K562 (cell line): ENCODE results near the gene TPK1. TPM values are rescaled to one million over a fixed set of nuclear protein-coding genes. Genes with fewer than 3 reads are reported as not detected.

ENCODE experiments used
- ATAC-seq: fragments of 200-7000 bp; cut with Tn5 transposase; 3 replicates; pipeline ENCODE4 v1.9.1; 2020; ENCODE audit warnings: moderate library complexity
- BruUV-seq: library from RNA; stranded (reverse); fragments of 400-500 nt; replicated peaks from 2 replicates; lab custom pipeline; 2021; lab: Mats Ljungman, UMichigan
- CTCF ChIA-PET: fragments of 300-600 bp; formaldehyde crosslinking; extraction: SDS; loops from one replicate; lab custom pipeline; 2021; ENCODE audit warnings: low intra/inter-chr PET ratio; lab: Yijun Ruan, JAX
- POLR2A ChIA-PET: fragments of 300-600, 350-650 bp; sonication (Branson Sonifier 250); formaldehyde crosslinking; extraction: SDS; loops from one replicate; lab custom pipeline; 2021; ENCODE audit warnings: antibody characterized with exemption, inconsistent platforms; lab: Yijun Ruan, JAX
- DNase-seq, 4 experiments: peaks; one replicate each; pipeline versions ENCODE4 v3.0.0 to v3.0.0-alpha.2; 2011 to 2018; ENCODE audit warnings: low spot score in 3 of 4, mixed read lengths in 3 of 4; ENCODE audit errors: extremely low read depth in 1 of 4
- FAIRE-seq: peaks from 2 replicates; lab custom pipeline; 2011; peaks lifted over from hg19 to GRCh38; lab: Jason Lieb, UNC
- H2AFZ ChIP-seq: 2 replicates; pipeline ENCODE4 v1.6.0; 2011; ENCODE audit warnings: low read depth, low read length, control low read depth, inconsistent platforms
- H3K27ac ChIP-seq: fragments of 200-600 bp; 3 replicates; pipeline ENCODE4 v1.8.0; 2011; ENCODE audit warnings: low read depth, mild to moderate bottlenecking, control low read depth, inconsistent platforms, low read length, moderate library complexity, mixed read lengths; ENCODE audit errors: extremely low read depth
- H3K27me3 ChIP-seq, 2 experiments: fragments of 300-600 bp in 1 of 2; 2 replicates in 1 of 2; 3 replicates in 1 of 2; pipeline versions ENCODE4 v1.6.0 to v1.8.0; 2011; ENCODE audit warnings: inconsistent platforms in 2 of 2, low read length in 2 of 2, mild to moderate bottlenecking in 1 of 2, mixed read lengths in 1 of 2, moderate library complexity in 1 of 2; ENCODE audit not compliant: control insufficient read depth in 2 of 2, insufficient read depth in 2 of 2
- H3K36me3 ChIP-seq: fragments of 300-600 bp; 3 replicates; pipeline ENCODE4 v1.8.0; 2011; ENCODE audit warnings: mild to moderate bottlenecking, low read length, inconsistent platforms; ENCODE audit not compliant: control insufficient read depth, insufficient read depth
- H3K4me1 ChIP-seq, 2 experiments: fragments of 200-600 bp in 1 of 2; replicated peaks in 1 of 2; 2 replicates in 1 of 2; 3 replicates in 1 of 2; pipeline versions ENCODE4 v1.5.1 to v1.8.0; 2011; ENCODE audit warnings: inconsistent platforms in 2 of 2, low read length in 2 of 2, mild to moderate bottlenecking in 1 of 2, mixed read lengths in 1 of 2, moderate library complexity in 1 of 2; ENCODE audit not compliant: control insufficient read depth in 2 of 2, insufficient read depth in 2 of 2
- H3K4me2 ChIP-seq: 2 replicates; pipeline ENCODE4 v1.6.1; 2011; ENCODE audit warnings: low read length, control low read depth, inconsistent platforms, mixed read lengths; ENCODE audit not compliant: insufficient read depth
- H3K4me3 ChIP-seq: fragments of 200-600 bp; sonication (generic), shearing (Covaris generic); 2 replicates; pipeline ENCODE4 v1.5.1; 2016; ENCODE audit warnings: control low read depth, inconsistent platforms
- H3K79me2 ChIP-seq: fragments of 200-600 bp; 3 replicates; pipeline ENCODE4 v1.8.0; 2011; ENCODE audit warnings: low read length, inconsistent platforms; ENCODE audit not compliant: control insufficient read depth, insufficient read depth
- H3K9ac ChIP-seq, 2 experiments: 2 replicates each; pipeline versions ENCODE4 v1.6.0 to v1.6.1; 2011; ENCODE audit warnings: low read depth in 2 of 2, low read length in 2 of 2, control low read depth in 1 of 2, inconsistent platforms in 1 of 2, mild to moderate bottlenecking in 1 of 2, mixed read lengths in 1 of 2; ENCODE audit not compliant: insufficient read depth in 1 of 2
- H3K9me1 ChIP-seq: one replicate; pipeline ENCODE4 v1.6.0; 2011; ENCODE audit warnings: inconsistent platforms, mild to moderate bottlenecking, low read length, moderate library complexity; ENCODE audit not compliant: control insufficient read depth, insufficient read depth
- H3K9me3 ChIP-seq: replicated peaks from 2 replicates; pipeline ENCODE4 v1.5.1; 2011; ENCODE audit warnings: low read depth, low read length, inconsistent platforms; ENCODE audit not compliant: control insufficient read depth, insufficient read depth
- H4K20me1 ChIP-seq: replicated peaks from 2 replicates; pipeline ENCODE4 v1.6.1; 2011; ENCODE audit warnings: low read length, inconsistent platforms, mixed read lengths; ENCODE audit not compliant: control insufficient read depth, insufficient read depth
- CBFA2T3 ChIP-seq: fragments of 450-650 bp; IDR thresholded peaks from 2 replicates; pipeline ENCODE4 v1.6.1; 2017
- CREB1 ChIP-seq, 2 experiments: sonication (generic) in 1 of 2; formaldehyde crosslinking in 1 of 2; IDR thresholded peaks; 2 replicates each; pipeline versions ENCODE4 v1.6.1 to v1.8.0; 2012 to 2022; ENCODE audit warnings: inconsistent platforms in 1 of 2, mild to moderate bottlenecking in 1 of 2, missing genetic modification reagents in 1 of 2, moderate library complexity in 1 of 2
- CREBBP ChIP-seq: IDR thresholded peaks from one replicate; pipeline ENCODE4 v1.6.1; 2012; ENCODE audit warnings: low read depth, mild to moderate bottlenecking, control low read depth, inconsistent platforms, low read length
- FOXJ3 ChIP-seq: sonication (generic); formaldehyde crosslinking; IDR thresholded peaks from 2 replicates; pipeline ENCODE4 v1.4.0; 2020; ENCODE audit warnings: mild to moderate bottlenecking, missing genetic modification reagents
- GABPB2 ChIP-seq: fragments of 250-450 bp; sonication (Bioruptor Pico); conservative IDR thresholded peaks from 2 replicates; pipeline ENCODE4 v1.5.1; 2021; ENCODE audit warnings: mild to moderate bottlenecking
- HNRNPH1 ChIP-seq: fragments of 200-400 bp; formaldehyde crosslinking; optimal IDR thresholded peaks from 2 replicates; pipeline ENCODE3; 2017; ENCODE audit warnings: low read depth, mild to moderate bottlenecking, low read length, moderate library complexity
- KLF6 ChIP-seq: fragments of 250-450 bp; sonication (Bioruptor Pico); IDR thresholded peaks from 2 replicates; pipeline ENCODE4 v1.4.0; 2020; ENCODE audit warnings: mild to moderate bottlenecking, moderate library complexity, borderline replicate concordance
- NFXL1 ChIP-seq: fragments of 450-650 bp; formaldehyde crosslinking; IDR thresholded peaks from 2 replicates; pipeline ENCODE4 v1.4.0; 2021; ENCODE audit warnings: mild to moderate bottlenecking
- SAP30 ChIP-seq: fragments of 200-600 bp; sonication (generic); IDR thresholded peaks from 2 replicates; pipeline ENCODE4 v1.6.1; 2012; ENCODE audit warnings: borderline replicate concordance, low read depth, mild to moderate bottlenecking, moderate library complexity, low read length, control low read depth, inconsistent platforms; ENCODE audit not compliant: insufficient read depth, poor library complexity, severe bottlenecking
- ZNF12 ChIP-seq: sonication (generic); formaldehyde crosslinking; IDR thresholded peaks from 2 replicates; pipeline ENCODE4 v1.4.0; 2020; ENCODE audit warnings: mild to moderate bottlenecking, missing genetic modification reagents
- ZNF3 ChIP-seq: fragments of 250-450 bp; sonication (Bioruptor Pico); IDR thresholded peaks from 2 replicates; pipeline ENCODE4 v1.5.0; 2021; ENCODE audit warnings: mild to moderate bottlenecking, moderate library complexity
- whole genome bisulfite sequencing: fragments of 100-300 bp; shearing (Covaris generic); methylation state at CpG from one replicate; pipeline ENCODE4 v1.1.6; 2016; ENCODE audit warnings: low coverage, mixed read lengths; ENCODE audit not compliant: insufficient coverage; ENCODE audit errors: missing lambda C conversion rate; 5-methylcytosine and 5-hydroxymethylcytosine counted together
- in situ Hi-C: fragments of 300-500 bp; cut with MboI; formaldehyde crosslinking; loops from 4 replicates; pipeline ENCODE4 v1.15.0; 2018; ENCODE audit warnings: inconsistent platforms, mixed read lengths
- intact Hi-C: fragments of 100-400 bp; cut with micrococcal nuclease; formaldehyde crosslinking; loops from 2 replicates; pipeline ENCODE4 v1.14.2; 2022
- polyA plus RNA-seq, 8 experiments: library from polyadenylated mRNA; depleted of rRNA in 4 of 8; stranded (reverse) in 5 of 8; unstranded in 3 of 8; fragments of >200 nt; fragmentation: Nextera tagmentation in 2 of 8; fragmentation: Illumina TruSeq in 1 of 8; extraction: Ambion mirVana in 2 of 8; extraction: Trizol in 1 of 8; gene quantifications; 2 replicates each; pipeline versions ENCODE4 v1.2.1 to v1.2.3, GENCODE V29; 2011 to 2014; ENCODE audit warnings: inconsistent platforms in 1 of 8, missing spikeins in 1 of 8
- total RNA-seq, 7 experiments: library from RNA; depleted of rRNA in 6 of 7; stranded (reverse); fragments of >200 nt in 6 of 7; fragmentation: Illumina TruSeq in 2 of 7; extraction: Trizol in 2 of 7; gene quantifications; 2 replicates each; pipeline versions ENCODE4 v1.2.1 to v1.2.3, GENCODE V29; 2011 to 2021; ENCODE audit warnings: low replicate concordance in 1 of 7
- TF ChIP-seq, protein P1 (sequence below): fragments of 250-450 bp; sonication (Bioruptor Pico); IDR thresholded peaks from 2 replicates; pipeline ENCODE4 v1.8.0; 2022; ENCODE audit warnings: moderate library complexity, mild to moderate bottlenecking, inconsistent platforms
- TF ChIP-seq, protein P2 (sequence below), 2 experiments: IDR thresholded peaks in 1 of 2; conservative IDR thresholded peaks in 1 of 2; 2 replicates each; pipeline ENCODE4 v1.6.1; 2016; ENCODE audit warnings: low read depth in 2 of 2, mild to moderate bottlenecking in 1 of 2, missing compliant biosample characterization in 1 of 2, missing genetic modification characterization in 1 of 2, moderate library complexity in 1 of 2

Gene TPK1
- total and polyA plus RNA-seq, 9 of the 15 experiments (the other 6 are each of a cell fraction or from before 2014, with no cell fraction given), result 5.1 to 16.2 (median 9.2) TPM

DNA sequence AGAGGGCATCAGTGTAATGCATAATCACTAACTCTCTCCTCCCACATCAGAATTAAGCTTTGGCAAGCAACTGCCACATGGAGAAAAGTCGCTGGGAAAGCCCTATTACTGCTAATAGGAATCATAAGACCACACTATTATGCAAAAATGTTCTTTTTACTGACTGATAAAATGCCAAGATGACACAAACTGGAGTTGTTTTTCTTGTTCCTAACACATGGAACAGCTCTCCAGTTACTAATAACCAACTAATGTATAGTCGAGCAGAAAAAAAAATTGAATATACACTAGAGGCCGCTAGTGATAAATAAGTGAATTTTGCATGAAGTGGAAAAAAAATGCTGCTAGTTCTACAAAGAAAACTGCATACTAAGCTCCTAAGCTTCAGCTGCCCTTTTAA is 165.6 kb downstream of the TPK1 start:
- H3K9me3 ChIP-seq, result no peaks in the 10 kb centered on the region
- H3K9me1 ChIP-seq, result no peaks in the 10 kb centered on the region
- no TSS peak for BruUV-seq
- ChIA-PET CTCF (no interaction called here), POLR2A (interaction anchor here (0.5 kb wide), 1 partner anchor 105 kb away, joined by 5 read pairs; no protein-coding TSS in a partner anchor)
- in situ Hi-C loops (no loop called here), intact Hi-C loops (no loop called here)
- no peaks in the 10 kb centered on the region for H3K4me1 ChIP-seq
- no peak overlapping the region for H3K9ac ChIP-seq
- H4K20me1 ChIP-seq, result no peaks in the 10 kb centered on the region
- H3K4me2 ChIP-seq, result no peak overlapping the region
- H3K36me3 ChIP-seq, result no peaks in the 10 kb centered on the region
- FAIRE-seq, result no peak
- H2AFZ ChIP-seq, result no peak overlapping the region
- no peak for TF ChIP-seq KLF6 (CRISPR knock-in tag)
- no peak for TF ChIP-seq CBFA2T3
- TF ChIP-seq FOXJ3 (CRISPR knock-in tag), result no peak
- TF ChIP-seq NFXL1 (CRISPR knock-in tag), result no peak
- no peak for TF ChIP-seq ZNF3
- no peak for TF ChIP-seq CREBBP
- TF ChIP-seq, protein P1, sequence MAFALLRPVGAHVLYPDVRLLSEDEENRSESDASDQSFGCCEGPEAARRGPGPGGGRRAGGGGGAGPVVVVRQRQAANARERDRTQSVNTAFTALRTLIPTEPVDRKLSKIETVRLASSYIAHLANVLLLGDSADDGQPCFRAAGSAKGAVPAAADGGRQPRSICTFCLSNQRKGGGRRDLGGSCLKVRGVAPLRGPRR (CRISPR knock-in tag), result no peak
- TF ChIP-seq HNRNPH1, result no peak
- TF ChIP-seq, protein P2, sequence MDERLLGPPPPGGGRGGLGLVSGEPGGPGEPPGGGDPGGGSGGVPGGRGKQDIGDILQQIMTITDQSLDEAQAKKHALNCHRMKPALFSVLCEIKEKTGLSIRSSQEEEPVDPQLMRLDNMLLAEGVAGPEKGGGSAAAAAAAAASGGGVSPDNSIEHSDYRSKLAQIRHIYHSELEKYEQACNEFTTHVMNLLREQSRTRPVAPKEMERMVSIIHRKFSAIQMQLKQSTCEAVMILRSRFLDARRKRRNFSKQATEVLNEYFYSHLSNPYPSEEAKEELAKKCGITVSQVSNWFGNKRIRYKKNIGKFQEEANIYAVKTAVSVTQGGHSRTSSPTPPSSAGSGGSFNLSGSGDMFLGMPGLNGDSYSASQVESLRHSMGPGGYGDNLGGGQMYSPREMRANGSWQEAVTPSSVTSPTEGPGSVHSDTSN (CRISPR knock-in tag; IDR thresholded peaks at IDR 0.05; ENCODE audit: low read depth), result no peak
- TF ChIP-seq, protein P2 (tag; conservative IDR thresholded peaks at IDR 0.05; ENCODE audit: low read depth), result no peak
- no peak for TF ChIP-seq CREB1 (IDR thresholded peaks at IDR 0.05)
- no peak for TF ChIP-seq CREB1 (CRISPR knock-in tag; IDR thresholded peaks at IDR 0.05)
- TF ChIP-seq SAP30, result no peak
- TF ChIP-seq ZNF12 (CRISPR knock-in tag), result no peak
- TF ChIP-seq GABPB2, result no peak
- H3K79me2 ChIP-seq, result no peaks in the 10 kb centered on the region
- ATAC-seq, result no peak
- 0% methylated on average over 3 of the region's 3 CpGs for WGBS
- H3K27me3 ChIP-seq, result no peaks in the 10 kb centered on the region
- H3K27ac ChIP-seq, result no peak overlapping the region
- DNase-seq, result peak in 1 of 4 experiments; percentile 1
- no peak overlapping the region for H3K4me3 ChIP-seq
